Urinary bladder (tissue), 4 donors: ENCODE results near the gene CTNNA2. TPM values are rescaled to one million over a fixed set of nuclear protein-coding genes. Genes with fewer than 3 reads are reported as not detected.
"Not testable (repeated sequence)": the region's sequence is repeated elsewhere in the genome, so short reads cannot be mapped to it uniquely, and the experiment has no call there.

ENCODE experiments used
- DNase-seq: peaks from one replicate; pipeline ENCODE4 v3.0.0-alpha.2; 2015; ENCODE audit errors: extremely low spot score
- H3K27ac ChIP-seq: one replicate; pipeline ENCODE4 v1.5.1; 2013; ENCODE audit warnings: low read depth, mild to moderate bottlenecking, moderate library complexity
- H3K36me3 ChIP-seq: one replicate; pipeline ENCODE4 v1.6.1; 2013; ENCODE audit warnings: mild to moderate bottlenecking, moderate library complexity; ENCODE audit not compliant: insufficient read depth
- H3K4me1 ChIP-seq: one replicate; pipeline ENCODE4 v1.6.1; 2013; ENCODE audit warnings: mild to moderate bottlenecking, moderate library complexity; ENCODE audit not compliant: insufficient read depth
- H3K4me3 ChIP-seq: one replicate; pipeline ENCODE4 v1.5.1; 2013; ENCODE audit warnings: low read depth, low read length
- WGBS: extraction: QIAGEN DNeasy Blood & Tissue Kit; methylation state at CpG from one replicate; pipeline ENCODE4 v1.1.7; 2013; 5-methylcytosine and 5-hydroxymethylcytosine counted together
- polyA plus RNA-seq: library from polyadenylated mRNA; stranded (reverse); fragments of 200-250 nt; gene quantifications from one replicate; pipeline ENCODE4 v1.2.3, GENCODE V29; 2013
- total RNA-seq: library from RNA; depleted of rRNA; stranded (reverse); fragments of >200 nt; gene quantifications from one replicate; pipeline ENCODE4 v1.2.3, GENCODE V29; 2014
- donor health status: healthy with polysubstance abuse.
- donor health status: healthy.

CTNNA2 gene
- total and polyA plus RNA-seq, 2 donors = 1.9 to 14.0 TPM

GRCh38 chr2:80091237-80091636 is 578.4 kb downstream of the CTNNA2 start:
- Histone ChIP-seq H3K36me3 (no peaks in the 10 kb centered on the region), H3K4me3 (no peak overlapping the region), H3K4me1 (no peaks in the 10 kb centered on the region), H3K27ac (no peak overlapping the region)
- no peak for DNase-seq
- 30% methylated on average over 4 of the region's 4 CpGs for WGBS

GRCh38 chr2:80092474-80092873 is 579.6 kb downstream of the CTNNA2 start:
- H3K4me1 ChIP-seq = no peaks in the 10 kb centered on the region

GRCh38 chr2:80098503-80098902 is 585.7 kb downstream of the CTNNA2 start:
- not testable (repeated sequence) for H3K36me3 ChIP-seq, DNase-seq, H3K4me3 ChIP-seq, H3K27ac ChIP-seq, H3K4me1 ChIP-seq
- 83% methylated on average over 12 of the region's 12 CpGs for WGBS

More at GRCh38 chr2:80092474-80092873, 579.6 kb downstream of the CTNNA2 start:
- Histone ChIP-seq H3K4me3 (no peak overlapping the region), H3K36me3 (no peaks in the 10 kb centered on the region), H3K27ac (no peak overlapping the region)
- no peak for DNase-seq

- Histone ChIP-seq H3K4me1 (no peaks in the 10 kb centered on the region), H3K36me3 (no peaks in the 10 kb centered on the region), H3K4me3 (no peak overlapping the region), H3K27ac (no peak overlapping the region)
- 95% methylated on average over 1 of the region's 1 CpG for WGBS
- DNase-seq = no peak
These were observed 589.2 kb downstream of the CTNNA2 start for GRCh38 chr2:80102026-80102425.

GRCh38 chr2:80105015-80105640 is 592.3 kb downstream of the CTNNA2 start:
- 83% methylated on average over 7 of the region's 7 CpGs for WGBS
- no peaks in the 10 kb centered on the region for H3K36me3 ChIP-seq
- no peak overlapping the region for H3K4me3 ChIP-seq
- DNase-seq = no peak
- no peaks in the 10 kb centered on the region for H3K4me1 ChIP-seq
- no peak overlapping the region for H3K27ac ChIP-seq

- Histone ChIP-seq H3K4me1 (no peaks in the 10 kb centered on the region), H3K27ac (no peak overlapping the region), H3K36me3 (no peaks in the 10 kb centered on the region), H3K4me3 (no peak overlapping the region)
- no peak for DNase-seq
These were observed 598.3 kb downstream of the CTNNA2 start for GRCh38 chr2:80111185-80111584.

GRCh38 chr2:80112790-80113189 is 599.9 kb downstream of the CTNNA2 start:
- no peaks in the 10 kb centered on the region for H3K4me1 ChIP-seq
- DNase-seq = no peak
- WGBS = 86% methylated on average over 3 of the region's 3 CpGs

GRCh38 chr2:80113399-80113798 is 600.5 kb downstream of the CTNNA2 start:
- Histone ChIP-seq H3K4me3 (no peak overlapping the region), H3K4me1 (no peaks in the 10 kb centered on the region), H3K36me3 (no peaks in the 10 kb centered on the region), H3K27ac (no peak overlapping the region)
- WGBS = 37% methylated on average over 3 of the region's 3 CpGs
- no peak for DNase-seq

More at GRCh38 chr2:80112790-80113189, 599.9 kb downstream of the CTNNA2 start:
- Histone ChIP-seq H3K27ac (no peak overlapping the region), H3K4me3 (no peak overlapping the region), H3K36me3 (no peaks in the 10 kb centered on the region)

- Histone ChIP-seq H3K36me3 (no peaks in the 10 kb centered on the region), H3K4me1 (no peaks in the 10 kb centered on the region), H3K4me3 (no peak overlapping the region), H3K27ac (no peak overlapping the region)
- DNase-seq = no peak
- WGBS = 56% methylated on average over 4 of the region's 4 CpGs
These were observed 602.0 kb downstream of the CTNNA2 start for GRCh38 chr2:80114812-80115211.

GRCh38 chr2:80117401-80117800 is 604.5 kb downstream of the CTNNA2 start:
- Histone ChIP-seq H3K4me1 (no peaks in the 10 kb centered on the region), H3K36me3 (no peaks in the 10 kb centered on the region), H3K4me3 (no peak overlapping the region), H3K27ac (no peak overlapping the region)
- DNase-seq = no peak

- Histone ChIP-seq H3K4me1 (no peaks in the 10 kb centered on the region), H3K36me3 (no peaks in the 10 kb centered on the region), H3K27ac (no peak overlapping the region), H3K4me3 (no peak overlapping the region)
- 87% methylated on average over 3 of the region's 3 CpGs for WGBS
- no peak for DNase-seq
These were observed 608.0 kb downstream of the CTNNA2 start for GRCh38 chr2:80120866-80121265.

- no peak for DNase-seq
- no peak overlapping the region for H3K27ac ChIP-seq
- no peak overlapping the region for H3K4me3 ChIP-seq
- H3K36me3 ChIP-seq = no peaks in the 10 kb centered on the region
- no peaks in the 10 kb centered on the region for H3K4me1 ChIP-seq
- WGBS = 61% methylated on average over 5 of the region's 5 CpGs
These were observed 609.8 kb downstream of the CTNNA2 start for GRCh38 chr2:80122675-80123074.

- Histone ChIP-seq H3K4me3 (no peak overlapping the region), H3K36me3 (no peaks in the 10 kb centered on the region), H3K4me1 (no peaks in the 10 kb centered on the region), H3K27ac (no peak overlapping the region)
- WGBS = 49% methylated on average over 3 of the region's 3 CpGs
- no peak for DNase-seq
These were observed 613.8 kb downstream of the CTNNA2 start for GRCh38 chr2:80126596-80127189.

GRCh38 chr2:80128080-80128479 is 615.2 kb downstream of the CTNNA2 start:
- H3K4me3 ChIP-seq = no peak overlapping the region
- no peaks in the 10 kb centered on the region for H3K36me3 ChIP-seq
- no peak overlapping the region for H3K27ac ChIP-seq
- no peak for DNase-seq
- H3K4me1 ChIP-seq = no peaks in the 10 kb centered on the region
- WGBS = 33% methylated on average over 1 of the region's 1 CpG
